IPS-NIHi11 (cell line): ENCODE results near the gene ERAL1.
"Not testable (repeated sequence)": the region's sequence is repeated elsewhere in the genome, so short reads cannot be mapped to it uniquely, and the experiment has no call there.

Experiments
- DNase-seq: peaks from one replicate; pipeline ENCODE4 v3.0.0; 2012; ENCODE audit warnings: mixed read lengths, low spot score

Gene ERAL1

GRCh38 chr17:28853295-28853694 is 1.5 kb upstream of the ERAL1 start:
- no peak for DNase-seq

- no peak for DNase-seq
Observed at GRCh38 chr17:28855336-28855679, 492 bp downstream of the ERAL1 start.

- DNase-seq: no peak
Observed at GRCh38 chr17:28856028-28856574, 1.3 kb downstream of the ERAL1 start.

- DNase-seq: no peak
Observed at GRCh38 chr17:28857905-28858800, 3.3 kb downstream of the ERAL1 start.

GRCh38 chr17:28858801-28859355 is 4.1 kb downstream of the ERAL1 start:
- DNase-seq: no peak

- DNase-seq: no peak
Observed at GRCh38 chr17:28860363-28860808, 5.6 kb downstream of the ERAL1 start.

GRCh38 chr17:28861393-28862203 is 6.8 kb downstream of the ERAL1 start:
- peak; percentile 51 for DNase-seq

- no peak for DNase-seq
Observed at GRCh38 chr17:28862561-28862960, 7.7 kb downstream of the ERAL1 start.

- DNase-seq: no peak
Observed at GRCh38 chr17:28863953-28864352, 9.1 kb downstream of the ERAL1 start.

GRCh38 chr17:28864991-28865849 is 10.4 kb downstream of the ERAL1 start:
- no peak for DNase-seq

- no peak for DNase-seq
Observed at GRCh38 chr17:28865946-28866752, 11.3 kb downstream of the ERAL1 start.

- DNase-seq: no peak
Observed at GRCh38 chr17:28867276-28867675, 12.5 kb downstream of the ERAL1 start.

GRCh38 chr17:28871056-28871579 is 16.3 kb downstream of the ERAL1 start:
- no peak for DNase-seq

GRCh38 chr17:28873839-28874238 is 19.0 kb downstream of the ERAL1 start:
- DNase-seq: no peak

- no peak for DNase-seq
Observed at GRCh38 chr17:28874750-28875149, 19.9 kb downstream of the ERAL1 start.

- DNase-seq: no peak
Observed at GRCh38 chr17:28875848-28876550, 21.2 kb downstream of the ERAL1 start.

GRCh38 chr17:28877150-28877711 is 22.4 kb downstream of the ERAL1 start:
- DNase-seq: not testable (repeated sequence)

GRCh38 chr17:28878158-28878910 is 23.5 kb downstream of the ERAL1 start:
- no peak for DNase-seq

GRCh38 chr17:28878981-28879380 is 24.2 kb downstream of the ERAL1 start:
- peak; percentile 93 for DNase-seq
